ENCODE measurements around the gene PANK1. TPM values are rescaled to one million over a fixed set of nuclear protein-coding genes. Genes with fewer than 3 reads are reported as not detected.

The PANK1 gene
- total and polyA plus RNA-seq, 2 of the 8 experiments (the other 6 are each of a cell fraction or from before 2014, with no cell fraction given): 18.5 to 40.4 TPM

GRCh38 chr10:89534826-89535166 lies 110.2 kb downstream of the PANK1 start:
- H4K91ac ChIP-seq (replicated peaks; ENCODE audit: insufficient read length, low read length): no peak overlapping the region
- POLR2A ChIA-PET (ENCODE audit: partially characterized antibody): interaction anchor here (0.8 to 1.6 kb wide), 2 partner anchors 15 to 167 kb away, joined by 3 to 6 read pairs; partner anchors contain the start of gene KIF20B
- H3K27ac ChIP-seq (ENCODE audit: low read depth, low read length): no peak overlapping the region
- no peak overlapping the region for H3K9ac ChIP-seq (replicated peaks in 1 of 4; ENCODE audit: extremely low read depth in 1 of 4, low read depth in 3 of 4, low read length in 3 of 4)
- H3K18ac ChIP-seq (ENCODE audit: extremely low read depth, low read length): no peak overlapping the region
- WGBS, 2 experiments (ENCODE audit: extremely low coverage in 1 of 2, insufficient coverage in 1 of 2, insufficient read length in 1 of 2, insufficient replicate concordance in 2 of 2, low coverage in 1 of 2, low lambda C conversion rate in 2 of 2, missing lambda C conversion rate in 1 of 2): 17% methylated on average over 8 of the region's 8 CpGs; no CpG with 5 or more reads in 1 of the 2 experiments
- no peaks in the 10 kb centered on the region for H3K36me3 ChIP-seq (ENCODE audit: control insufficient read depth in 2 of 4, insufficient read depth in 4 of 4, low read length in 3 of 4)
- H3K23ac ChIP-seq (ENCODE audit: insufficient read length): no peak overlapping the region
- H2BK20ac ChIP-seq (ENCODE audit: low read length): no peak overlapping the region
- H4K8ac ChIP-seq (ENCODE audit: extremely low read depth, insufficient read depth, low read length): no peak overlapping the region
- FAIRE-seq: no peak
- H3K4ac ChIP-seq (replicated peaks; ENCODE audit: insufficient read length, low read depth, low read length): no peak overlapping the region
- H3K4me1 ChIP-seq (replicated peaks in 1 of 4; ENCODE audit: control insufficient read depth in 3 of 4, insufficient read depth in 4 of 4, low read length in 3 of 4): peaks cover 0 to 10% (median 7%) of the 10 kb centered on the region in 4 experiments; a peak in 4 of 7 replicates
- no peaks in the 10 kb centered on the region for H3K9me3 ChIP-seq (ENCODE audit: insufficient read depth in 2 of 2, low read depth in 1 of 2, low read length in 1 of 2)
- no peak overlapping the region for H2BK5ac ChIP-seq (ENCODE audit: low read depth, low read length)
- H3K14ac ChIP-seq (ENCODE audit: insufficient read length): no peak overlapping the region
- peak overlapping the region; percentile 35 to 64 (median 54) for H3K4me3 ChIP-seq (ENCODE audit: extremely low read depth in 1 of 4, insufficient read depth in 2 of 4, low read depth in 3 of 4, low read length in 4 of 4)
- H2BK12ac ChIP-seq (ENCODE audit: low read depth, low read length): no peak overlapping the region
- H3K79me1 ChIP-seq (ENCODE audit: low read depth, low read length): no peaks in the 10 kb centered on the region
- peak overlapping the region; percentile 18 for H2BK120ac ChIP-seq (replicated peaks; ENCODE audit: low read depth, low read length)
- TF ChIP-seq BACH1 (IDR thresholded peaks at IDR 0.05; ENCODE audit: low read length): no peak
- 0 out of 2 replicates have a peak, but pooled peaks have one; percentile 17 for TF ChIP-seq USF2 (IDR thresholded peaks at IDR 0.05; ENCODE audit: low read length)
- TF ChIP-seq BRCA1 (IDR thresholded peaks at IDR 0.05; ENCODE audit: low read depth, low read length): no peak
- no peak for TF ChIP-seq RBBP5 (IDR thresholded peaks at IDR 0.05; ENCODE audit: borderline replicate concordance, low read depth, low read length)
- H3K27me3 ChIP-seq (replicated peaks in 1 of 4; ENCODE audit: control insufficient read depth in 3 of 4, extremely low read depth in 1 of 4, insufficient read depth in 3 of 4, low read length in 3 of 4): peaks cover 0 to 15% (median 5%) of the 10 kb centered on the region in 4 experiments; a peak in 4 of 7 replicates
- CTCF ChIA-PET (ENCODE audit: partially characterized antibody): interaction anchor here (0.9 to 4.2 kb wide), 5 partner anchors 9 to 288 kb away, joined by 3 to 20 read pairs (median 4); no protein-coding TSS in a partner anchor
- H4K5ac ChIP-seq (ENCODE audit: insufficient read length, low read depth, low read length): no peak overlapping the region
- no peak overlapping the region; the same call in 1 of the 2 replicates for H2AFZ ChIP-seq (ENCODE audit: low read length)
- H2BK15ac ChIP-seq (ENCODE audit: low read length): no peak overlapping the region
- H3K4me2 ChIP-seq (ENCODE audit: insufficient read depth in 1 of 2, low read depth in 2 of 2, low read length in 2 of 2): peak overlapping the region; percentile 63 to 87
- peaks cover 3% of the 10 kb centered on the region; the same call in 1 of the 2 replicates for H3K23me2 ChIP-seq (ENCODE audit: low read depth, low read length)
- no peak overlapping the region for H2AK5ac ChIP-seq (ENCODE audit: low read depth, low read length)
- no peak overlapping the region for H3K56ac ChIP-seq (replicated peaks; ENCODE audit: insufficient read length, low read depth, low read length)
- no peak for DNase-seq (ENCODE audit: low read depth in 1 of 2, low spot score in 2 of 2)
- H4K20me1 ChIP-seq (replicated peaks in 1 of 2; ENCODE audit: control insufficient read depth in 1 of 2, insufficient read depth in 2 of 2, low read length in 2 of 2): no peaks in the 10 kb centered on the region
- no peaks in the 10 kb centered on the region for H3K79me2 ChIP-seq (ENCODE audit: control insufficient read depth in 1 of 2, insufficient read depth in 2 of 2, low read length in 2 of 2)

Measured in H1 (cell line).